GM12872 (cell line): ENCODE data around the gene STUM.

Source experiments
- TF ChIP-seq, protein P1 (sequence below): IDR thresholded peaks from 3 replicates; pipeline ENCODE4 v1.5.1; 2011; ENCODE audit warnings: low read depth, mild to moderate bottlenecking, low read length, moderate library complexity; ENCODE audit not compliant: insufficient read depth

Gene STUM

GRCh38 chr1:226519135-226519534 lies 29.4 kb upstream of the STUM start:
- TF ChIP-seq, protein P1, sequence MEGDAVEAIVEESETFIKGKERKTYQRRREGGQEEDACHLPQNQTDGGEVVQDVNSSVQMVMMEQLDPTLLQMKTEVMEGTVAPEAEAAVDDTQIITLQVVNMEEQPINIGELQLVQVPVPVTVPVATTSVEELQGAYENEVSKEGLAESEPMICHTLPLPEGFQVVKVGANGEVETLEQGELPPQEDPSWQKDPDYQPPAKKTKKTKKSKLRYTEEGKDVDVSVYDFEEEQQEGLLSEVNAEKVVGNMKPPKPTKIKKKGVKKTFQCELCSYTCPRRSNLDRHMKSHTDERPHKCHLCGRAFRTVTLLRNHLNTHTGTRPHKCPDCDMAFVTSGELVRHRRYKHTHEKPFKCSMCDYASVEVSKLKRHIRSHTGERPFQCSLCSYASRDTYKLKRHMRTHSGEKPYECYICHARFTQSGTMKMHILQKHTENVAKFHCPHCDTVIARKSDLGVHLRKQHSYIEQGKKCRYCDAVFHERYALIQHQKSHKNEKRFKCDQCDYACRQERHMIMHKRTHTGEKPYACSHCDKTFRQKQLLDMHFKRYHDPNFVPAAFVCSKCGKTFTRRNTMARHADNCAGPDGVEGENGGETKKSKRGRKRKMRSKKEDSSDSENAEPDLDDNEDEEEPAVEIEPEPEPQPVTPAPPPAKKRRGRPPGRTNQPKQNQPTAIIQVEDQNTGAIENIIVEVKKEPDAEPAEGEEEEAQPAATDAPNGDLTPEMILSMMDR, result no peak

- TF ChIP-seq, protein P1, result no peak
Observed at GRCh38 chr1:226519716-226520598, 28.6 kb upstream of the STUM start.

- TF ChIP-seq, protein P1, result no peak
Observed at GRCh38 chr1:226520640-226521355, 27.8 kb upstream of the STUM start.

GRCh38 chr1:226523646-226524406 lies 24.7 kb upstream of the STUM start:
- TF ChIP-seq, protein P1, result no peak

- TF ChIP-seq, protein P1, result no peak
Observed at GRCh38 chr1:226524547-226524946, 24.0 kb upstream of the STUM start.

DNA sequence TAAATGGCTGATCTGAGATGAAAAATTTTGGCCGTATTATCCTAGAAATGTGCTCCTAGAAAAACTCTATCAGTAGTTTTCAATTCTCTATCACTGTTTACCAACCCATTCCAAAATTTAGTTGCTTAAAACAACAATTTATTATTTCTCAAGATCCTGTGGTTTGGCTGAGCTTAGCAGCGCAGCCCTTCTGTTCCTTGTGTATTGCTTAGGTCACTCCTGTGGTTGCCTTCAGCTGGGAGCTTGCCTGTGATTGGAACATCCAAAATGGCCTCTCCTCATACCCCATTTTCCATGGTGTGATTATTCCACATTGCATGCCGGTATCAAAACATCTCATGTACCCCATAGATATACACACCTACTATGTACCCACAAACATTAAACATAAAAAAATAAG lies 22.8 kb upstream of the STUM start:
- TF ChIP-seq, protein P1, result no peak
